Suppressor macrophage treated with lipopolysaccharide for 1 hour (primary cell): ENCODE results near the gene VAV1.
"Not testable (repeated sequence)": the region's sequence is repeated elsewhere in the genome, so short reads cannot be mapped to it uniquely, and the experiment has no call there.

Experiments
- DNase-seq, 3 donors: peaks; one replicate each; pipeline ENCODE4 v3.0.0-alpha.2; 2020 to 2022

Gene VAV1

GRCh38 chr19:6761053-6761676, 11.3 kb upstream of the VAV1 start:
- peak in 1 of 3 donors; percentile 45 for DNase-seq

GRCh38 chr19:6762253-6762797, 10.2 kb upstream of the VAV1 start:
- DNase-seq = not testable (repeated sequence)

GRCh38 chr19:6765738-6766356, 6.7 kb upstream of the VAV1 start:
- DNase-seq = no peak

GRCh38 chr19:6766357-6767080, 6.0 kb upstream of the VAV1 start:
- DNase-seq = no peak

GRCh38 chr19:6767081-6767356, 5.5 kb upstream of the VAV1 start:
- DNase-seq = no peak

- DNase-seq = peak; percentile 96 to 99 (median 97)
Measured at GRCh38 chr19:6767357-6768235, 4.9 kb upstream of the VAV1 start, which contains the start of gene SH2D3A. SH2D3A (minus strand) TSS chr19:6767435; CDS start chr19:6763748, 3,687 bp downstream.

- no peak for DNase-seq
Measured at GRCh38 chr19:6768236-6768785, 4.2 kb upstream of the VAV1 start.

- peak; percentile 84 to 92 (median 88) for DNase-seq
Measured at GRCh38 chr19:6769006-6769619, 3.4 kb upstream of the VAV1 start.

GRCh38 chr19:6771648-6772027, 870 bp upstream of the VAV1 start:
- not testable (repeated sequence) for DNase-seq

GRCh38 chr19:6772866-6773322, 386 bp downstream of the VAV1 start:
- no peak for DNase-seq

GRCh38 chr19:6773323-6773931, 919 bp downstream of the VAV1 start:
- DNase-seq = peak; percentile 50 to 72 (median 64)

GRCh38 chr19:6774821-6775707, 2.6 kb downstream of the VAV1 start:
- peak; percentile 67 to 80 (median 79) for DNase-seq

GRCh38 chr19:6776045-6776444, 3.5 kb downstream of the VAV1 start:
- not testable (repeated sequence) for DNase-seq

GRCh38 chr19:6776999-6777398, 4.5 kb downstream of the VAV1 start:
- DNase-seq = no peak

- no peak for DNase-seq
Measured at GRCh38 chr19:6777434-6777833, 4.9 kb downstream of the VAV1 start.

- DNase-seq = no peak
Measured at GRCh38 chr19:6778386-6778785, 5.9 kb downstream of the VAV1 start.

- DNase-seq = no peak
Measured at GRCh38 chr19:6779206-6779605, 6.7 kb downstream of the VAV1 start.

GRCh38 chr19:6787393-6787792, 14.9 kb downstream of the VAV1 start:
- no peak for DNase-seq

- no peak for DNase-seq
Measured at GRCh38 chr19:6788896-6789295, 16.4 kb downstream of the VAV1 start.
